ENCODE data around the gene CLTA.

- TF ChIP-seq POLR2A (IDR thresholded peaks at IDR 0.05; ENCODE audit: low read depth, low read length): no peak
- no peak for TF ChIP-seq POLR2AphosphoS5 (IDR thresholded peaks at IDR 0.05; ENCODE audit: low read depth, low read length)
- TF ChIP-seq TAF1 (IDR thresholded peaks at IDR 0.05; ENCODE audit: low read depth, low read length): no peak
- TF ChIP-seq SPI1 (IDR thresholded peaks at IDR 0.05; ENCODE audit: low read depth, low read length): no peak
- peak; percentile 59 for TF ChIP-seq PAX5 (IDR thresholded peaks at IDR 0.05; ENCODE audit: insufficient read depth, low read length, severe bottlenecking)
- 0 out of 2 replicates have a peak, but pooled peaks have one; percentile 32 for TF ChIP-seq POU2F2 (IDR thresholded peaks at IDR 0.05; ENCODE audit: low read depth, low read length)
Observed at GRCh38 chr9:36166168-36166927, 24.4 kb upstream of the CLTA start.

All from GM12891 (cell line).